RPMI7951 (cell line): ENCODE data around the gene TAF15. TPM values are rescaled to one million over a fixed set of nuclear protein-coding genes. Genes with fewer than 3 reads are reported as not detected.

ENCODE experiments used
- DNase-seq: peaks from one replicate; pipeline ENCODE4 v3.0.0-alpha.2; 2012; ENCODE audit warnings: low read depth
- total RNA-seq: library from RNA; depleted of rRNA; stranded (reverse); fragments of >200 nt; shearing (Covaris generic); gene quantifications from 2 replicates; pipeline ENCODE4 v1.2.3, GENCODE V29; 2014; rRNA removed

Gene TAF15
- 14.0 and 15.3 TPM in 2 replicates for total RNA-seq

DNA sequence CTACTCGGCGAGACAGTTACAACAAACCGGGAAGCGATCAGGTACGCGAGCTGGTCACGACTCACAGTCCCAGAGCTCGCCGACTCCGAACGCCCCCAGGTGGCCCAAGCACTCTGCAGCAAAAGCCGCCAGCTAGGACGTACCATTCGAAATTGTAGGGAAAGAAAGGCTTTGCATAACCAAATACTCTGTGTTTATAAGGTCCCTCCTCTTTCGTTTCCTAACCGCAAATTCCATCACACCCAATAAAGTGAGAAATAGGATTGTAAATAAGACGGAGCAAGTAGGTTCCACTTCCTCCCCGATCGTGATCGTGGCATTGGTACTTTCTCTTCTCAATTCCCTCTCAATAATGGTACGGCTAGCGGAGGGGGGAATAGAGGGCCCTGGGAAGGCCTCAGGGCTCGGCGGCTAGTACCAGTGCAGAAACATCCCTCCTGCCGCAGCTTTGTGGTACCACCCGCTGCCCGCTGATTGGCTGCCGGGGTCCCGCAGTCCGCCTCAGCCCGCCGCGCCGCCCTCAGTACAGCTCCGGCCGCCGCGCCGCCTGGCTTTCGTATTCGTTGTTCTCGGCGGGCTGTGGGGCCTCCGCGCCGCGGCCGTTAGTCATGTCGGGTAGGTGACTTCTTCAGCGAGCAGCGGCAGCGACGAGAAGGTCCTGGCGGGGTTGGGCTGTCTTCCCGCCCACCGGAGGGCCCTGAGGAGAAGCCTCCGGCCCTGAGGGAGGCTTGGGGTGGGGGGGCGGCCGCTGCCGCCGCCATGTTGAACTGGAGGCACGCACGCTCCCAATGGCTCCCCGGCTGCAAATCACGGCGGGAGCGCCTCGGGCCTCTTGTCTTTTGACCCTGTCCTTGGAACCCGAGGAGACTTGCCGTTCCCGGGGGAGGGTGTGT, at the start of gene TAF15:
Gene TAF15, plus strand, starts transcription at position 523 of the 893 bp plus-strand sequence. Its CDS starts 86 bp downstream, at position 609.
- DNase-seq: peak; percentile 98

DNA sequence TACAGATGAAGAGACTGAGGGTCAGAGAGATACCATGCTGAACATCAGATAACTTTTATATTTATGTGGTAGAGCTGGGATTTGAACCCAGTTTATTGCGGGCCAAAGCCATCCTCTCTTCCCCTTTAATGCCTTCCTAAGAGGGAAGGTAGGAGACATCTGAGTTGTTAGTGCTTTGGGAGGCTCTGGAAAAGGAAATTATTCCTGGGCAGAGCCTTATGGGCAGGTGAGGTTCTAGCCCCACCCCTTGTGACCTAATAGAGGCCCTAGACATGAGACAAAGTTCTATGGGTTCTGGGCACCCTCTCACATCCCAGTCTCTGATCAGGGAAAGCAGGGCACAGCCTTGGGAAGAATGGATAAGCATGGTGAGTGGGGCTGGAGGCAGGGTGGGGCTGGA, 48.7 kb upstream of the TAF15 start, which contains the start of gene C17orf50:
Gene C17orf50, plus strand, starts transcription at position 301 of the 400 bp plus-strand sequence. Its CDS starts 55 bp downstream, at position 356.
- no peak for DNase-seq

DNA sequence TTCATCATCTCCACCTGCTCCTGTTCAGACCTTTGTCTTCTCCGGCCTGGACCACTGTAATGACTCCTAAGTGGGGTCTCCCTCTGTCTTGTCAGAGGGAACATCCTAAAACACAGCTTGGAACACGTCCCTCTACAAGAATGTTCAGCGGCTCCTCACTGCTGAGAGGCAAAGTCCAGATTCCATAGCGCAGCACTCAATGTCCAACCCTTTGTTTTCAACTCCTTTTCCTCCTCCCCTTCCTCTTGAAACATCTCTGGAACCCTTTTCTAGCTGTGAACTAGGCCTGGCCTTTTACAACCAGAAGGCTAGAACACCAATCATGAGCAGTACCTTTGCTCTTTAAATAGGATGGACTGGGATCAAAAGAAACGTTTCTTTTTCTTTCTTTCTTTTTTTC, 47.7 kb upstream of the TAF15 start:
- no peak for DNase-seq

DNA sequence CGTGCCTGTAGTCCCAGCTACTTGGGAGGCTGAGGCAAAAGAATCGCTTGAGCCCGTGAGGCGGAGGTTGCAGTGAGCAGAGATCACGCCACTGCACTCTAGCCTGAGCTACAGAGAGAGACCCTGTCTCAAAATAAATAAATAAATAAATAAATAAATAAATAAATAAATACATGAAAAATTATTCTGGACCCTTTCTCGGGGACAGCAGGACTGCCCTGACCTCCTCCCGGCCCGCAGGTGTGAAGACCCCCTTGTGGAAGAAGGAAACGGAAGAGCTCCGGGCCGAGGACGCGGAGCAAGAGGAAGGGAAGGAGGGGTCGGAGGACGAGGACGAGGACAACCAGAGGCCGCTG, 45.5 kb upstream of the TAF15 start:
- no peak for DNase-seq

DNA sequence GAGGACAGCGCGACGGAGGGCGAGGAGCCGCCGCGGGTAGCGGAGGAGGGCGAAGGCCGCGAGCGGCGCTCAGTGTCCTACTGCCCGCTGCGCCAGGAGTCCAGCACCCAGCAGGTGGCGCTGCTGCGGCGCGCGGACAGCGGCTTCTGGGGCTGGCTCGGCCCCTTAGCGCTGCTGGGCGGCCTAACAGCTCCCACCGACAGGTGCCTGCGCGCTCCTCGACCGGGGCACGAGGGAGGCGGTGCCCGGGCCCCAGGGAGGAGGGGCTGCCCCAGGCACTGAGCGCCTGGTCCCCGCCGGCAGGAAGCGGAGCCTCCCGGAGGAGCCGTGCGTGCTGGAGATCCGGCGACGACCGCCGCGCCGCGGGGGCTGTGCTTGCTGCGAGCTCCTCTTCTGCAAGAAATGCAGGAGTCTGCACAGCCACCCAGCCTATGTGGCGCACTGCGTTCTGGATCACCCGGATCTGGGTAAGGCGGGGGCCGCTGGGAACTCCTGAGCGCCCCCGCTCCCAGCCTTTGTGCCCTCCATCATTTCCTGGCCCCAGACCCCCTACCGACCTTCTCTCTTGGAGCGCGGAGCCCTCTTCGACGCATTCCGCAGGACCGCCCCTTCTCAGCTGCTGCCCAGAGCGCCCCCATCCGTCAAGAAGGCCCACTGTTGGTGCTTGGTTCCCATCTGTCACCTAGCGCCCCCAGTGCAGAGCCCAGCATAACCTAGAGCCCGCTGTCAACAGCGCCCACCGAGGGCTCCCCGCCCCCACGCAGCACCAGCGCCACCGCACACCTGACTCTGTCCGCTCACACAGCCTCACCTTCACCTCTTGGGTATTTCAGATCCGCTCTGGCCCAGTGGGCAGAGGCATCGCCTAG, 44.9 kb upstream of the TAF15 start:
- DNase-seq: peak; percentile 74

DNA sequence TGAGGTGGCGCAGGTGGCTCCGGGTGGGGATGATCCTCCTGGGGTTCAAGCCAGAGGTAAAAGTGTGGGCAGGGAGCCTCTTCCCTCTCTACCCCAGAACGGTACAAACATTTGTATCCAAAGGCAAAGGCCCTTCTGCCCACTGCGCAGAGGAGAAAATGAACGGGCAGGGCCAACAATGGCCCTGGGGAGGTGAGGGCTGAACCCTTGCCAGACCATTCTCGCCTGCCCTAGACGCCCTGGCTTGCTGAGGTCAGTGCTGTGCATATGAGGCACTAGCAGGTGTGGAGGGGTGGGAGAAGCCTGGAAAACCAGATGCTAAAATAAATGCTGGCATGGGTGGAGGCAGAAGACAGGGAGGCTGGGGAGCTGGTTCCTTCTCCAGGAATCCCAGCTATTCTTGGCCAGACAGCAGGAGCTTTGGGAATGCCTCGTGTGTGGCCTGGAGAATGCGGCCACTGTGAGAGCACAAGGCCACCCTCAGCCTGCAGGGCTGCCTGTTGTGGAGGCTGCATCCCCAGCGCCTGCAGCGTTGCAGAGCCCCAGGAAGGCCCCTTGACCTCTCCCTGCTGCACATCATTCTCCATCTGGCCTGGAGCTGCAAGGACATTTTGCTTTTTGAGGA, 44.1 kb upstream of the TAF15 start:
- no peak for DNase-seq

DNA sequence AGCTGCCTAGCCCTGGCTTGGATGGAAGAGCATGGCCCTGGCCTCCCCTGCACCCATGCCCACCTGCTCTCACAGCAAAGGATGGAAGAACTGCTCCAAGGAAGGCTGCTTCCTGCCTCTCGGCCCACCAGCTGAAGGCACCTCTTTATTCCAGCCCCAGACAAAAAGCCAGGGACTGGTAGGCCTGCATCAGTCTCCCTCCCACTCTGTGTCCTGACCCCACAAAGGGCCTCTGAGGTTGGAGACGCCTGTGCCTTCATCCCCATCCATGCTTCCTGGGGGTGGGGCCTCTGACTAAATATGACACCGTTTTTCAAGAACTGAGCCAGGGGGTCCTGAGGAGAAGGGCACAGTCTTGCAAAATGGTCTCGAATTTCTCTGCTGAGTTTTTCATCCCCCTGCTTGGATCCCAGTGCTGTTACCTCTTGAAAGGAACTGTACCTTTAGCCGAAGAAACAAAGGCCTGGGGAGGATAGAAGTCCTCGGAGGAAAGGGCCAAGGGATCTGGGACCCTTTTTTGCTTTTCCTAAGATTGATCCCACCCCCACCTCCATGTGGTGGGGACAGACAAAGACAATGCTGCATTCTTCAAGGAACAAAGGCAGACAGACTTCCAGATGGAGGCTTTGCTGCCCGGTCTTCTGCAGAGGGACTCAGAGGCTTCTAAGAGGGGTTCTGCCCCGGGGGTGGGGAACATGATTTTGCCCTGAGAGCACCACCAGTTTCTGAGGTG, 43.4 kb upstream of the TAF15 start:
- DNase-seq: no peak

DNA sequence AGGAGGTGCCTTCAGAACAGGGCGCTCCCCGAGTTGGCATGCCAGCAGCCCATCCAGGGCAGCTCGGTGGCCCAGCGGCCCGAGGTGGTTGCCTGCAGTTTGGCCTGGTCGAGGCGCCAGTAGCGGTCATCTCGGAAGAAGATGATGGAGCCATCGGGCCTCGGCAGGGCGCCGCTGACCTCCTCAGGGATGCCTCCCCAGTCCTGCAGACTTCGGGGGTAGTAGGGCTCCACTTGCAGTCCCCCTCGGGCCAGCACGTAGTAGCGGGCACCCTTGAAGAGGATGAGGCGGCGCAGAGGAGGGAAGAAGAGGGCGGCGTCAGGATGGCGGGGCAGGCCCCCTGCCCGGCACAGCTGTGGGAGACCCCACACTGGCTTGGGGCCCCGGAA, 42.8 kb upstream of the TAF15 start:
- no peak for DNase-seq

DNA sequence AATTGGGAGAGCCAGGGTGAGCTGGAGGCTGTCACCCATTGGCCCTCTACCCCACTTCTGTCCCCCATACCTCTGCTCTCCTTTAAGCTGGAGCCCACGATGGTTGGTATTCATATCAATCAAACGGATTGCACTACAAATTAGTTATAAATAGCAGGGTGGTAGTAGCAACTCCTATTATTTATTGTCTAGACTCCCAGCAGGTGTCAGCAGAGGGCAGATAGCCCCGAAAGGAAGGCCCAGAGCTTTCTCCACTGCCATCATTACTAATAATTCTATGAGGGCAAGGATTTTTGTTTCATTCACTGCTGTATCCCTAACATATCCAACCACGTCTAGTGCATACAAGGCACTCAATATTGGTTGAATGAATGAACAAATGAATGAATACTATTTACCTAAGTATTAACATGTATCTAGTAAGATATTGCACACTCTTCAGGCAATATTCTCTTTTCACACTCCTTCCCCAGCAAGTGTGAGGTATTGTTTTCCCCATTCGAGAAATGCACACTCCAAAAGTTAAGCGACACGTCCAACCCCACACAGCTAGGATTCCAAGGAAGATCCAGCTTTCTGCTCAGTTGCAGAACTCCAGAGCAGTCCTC, 42.3 kb upstream of the TAF15 start:
- DNase-seq: no peak

DNA sequence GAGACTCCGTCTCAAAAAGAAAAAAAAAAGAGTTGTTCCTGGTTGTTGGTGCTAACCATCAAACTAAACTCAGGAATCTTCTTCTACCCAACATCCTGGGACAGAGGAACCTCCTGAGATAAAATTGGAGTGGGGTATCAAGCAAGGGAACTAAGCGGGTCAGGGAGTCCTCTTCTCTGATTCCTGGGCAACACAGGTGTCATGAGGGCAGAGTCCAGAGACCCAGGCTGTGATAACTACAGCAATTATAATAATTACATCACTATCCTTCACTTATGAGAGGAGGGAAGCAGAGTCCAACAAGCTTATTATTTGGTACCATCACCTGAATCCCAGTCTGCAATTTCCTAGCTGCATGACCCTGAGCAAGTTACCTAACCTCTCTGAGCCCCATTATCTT, 40.5 kb upstream of the TAF15 start:
- no peak for DNase-seq

DNA sequence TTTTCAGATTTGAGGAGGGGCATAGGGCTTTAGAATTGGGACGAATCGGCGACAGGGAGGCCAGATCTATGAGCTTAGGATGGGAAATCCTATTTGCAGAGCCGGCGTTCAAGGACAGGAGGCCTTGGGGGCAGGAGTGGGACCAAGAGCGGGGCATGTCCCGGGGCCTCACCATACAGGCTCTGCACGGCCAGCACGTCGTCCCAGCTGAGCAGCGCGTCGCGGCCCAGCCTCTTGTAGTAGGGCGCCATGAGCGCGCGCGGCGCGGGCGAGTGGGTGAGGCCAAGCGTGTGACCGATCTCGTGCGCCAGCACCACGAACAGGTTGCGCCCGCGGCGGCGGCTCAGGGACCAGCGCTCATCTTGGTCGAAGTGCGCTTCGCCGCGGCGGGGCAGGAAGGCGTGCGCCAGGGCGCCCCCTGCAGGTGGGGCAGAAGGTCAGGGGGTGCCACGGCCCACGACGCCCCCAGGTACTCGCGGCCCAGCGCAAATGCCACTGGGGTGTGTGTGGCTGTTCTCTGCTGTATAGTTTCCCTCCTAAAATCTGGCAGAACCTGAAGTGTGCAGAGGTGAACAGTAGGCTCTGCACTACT, 39.3 kb upstream of the TAF15 start:
- no peak for DNase-seq

DNA sequence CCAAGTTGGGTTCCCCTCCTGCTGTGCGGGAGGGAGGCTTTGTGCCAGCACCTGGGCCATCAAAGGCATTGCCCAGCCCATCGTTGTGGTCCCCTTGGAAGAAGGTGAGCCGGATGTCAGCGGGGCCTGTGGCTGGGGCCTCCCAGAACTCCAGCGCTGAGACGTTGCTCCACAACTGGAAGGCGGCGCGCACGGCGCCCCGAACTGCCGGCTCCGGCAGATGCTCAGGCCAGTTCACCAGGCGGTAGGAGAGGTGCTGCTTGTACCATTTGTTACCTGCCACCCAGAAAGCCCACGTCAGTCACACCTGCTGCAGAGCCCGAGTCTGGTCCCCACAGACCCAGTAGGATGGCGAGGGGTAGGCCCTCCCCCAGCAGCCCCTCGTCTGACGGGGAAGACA, 36.2 kb upstream of the TAF15 start:
- no peak for DNase-seq

DNA sequence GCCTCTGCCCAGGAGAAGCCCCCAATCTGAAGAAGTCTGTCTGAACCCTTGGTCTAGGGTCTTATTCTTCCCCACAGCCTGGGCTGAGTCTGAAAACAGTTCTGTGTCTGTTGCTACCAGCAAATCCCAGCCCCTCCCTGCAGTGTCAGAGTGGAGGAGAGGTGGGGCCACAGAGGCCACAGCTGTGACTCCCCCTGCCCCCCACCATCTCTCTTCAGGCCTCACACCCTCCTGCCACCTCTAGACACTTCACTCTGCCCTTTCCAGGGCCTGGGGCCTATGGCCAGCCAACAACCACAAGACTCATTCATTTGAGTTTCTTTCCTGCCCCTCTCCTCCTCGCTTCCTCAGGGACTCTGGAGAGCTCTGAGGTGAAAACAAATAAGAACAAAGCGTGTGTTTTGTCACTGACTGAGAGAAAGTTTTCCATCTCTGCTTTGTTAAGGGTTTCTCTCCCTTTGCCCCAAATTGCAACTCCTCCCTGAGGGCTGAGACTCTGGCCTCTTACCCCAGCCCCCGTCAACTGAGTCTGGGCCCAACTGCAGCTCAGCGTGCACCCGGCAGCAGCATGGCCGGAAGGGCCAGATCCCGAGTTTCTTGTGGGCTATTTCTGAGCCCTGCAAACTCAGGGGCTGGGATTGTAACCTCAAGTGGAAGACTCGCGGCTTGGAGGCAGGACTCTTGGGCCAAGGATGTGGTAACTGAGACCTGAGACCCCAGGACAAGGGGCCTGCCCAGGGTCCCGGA, 35.4 kb upstream of the TAF15 start:
- DNase-seq: no peak

DNA sequence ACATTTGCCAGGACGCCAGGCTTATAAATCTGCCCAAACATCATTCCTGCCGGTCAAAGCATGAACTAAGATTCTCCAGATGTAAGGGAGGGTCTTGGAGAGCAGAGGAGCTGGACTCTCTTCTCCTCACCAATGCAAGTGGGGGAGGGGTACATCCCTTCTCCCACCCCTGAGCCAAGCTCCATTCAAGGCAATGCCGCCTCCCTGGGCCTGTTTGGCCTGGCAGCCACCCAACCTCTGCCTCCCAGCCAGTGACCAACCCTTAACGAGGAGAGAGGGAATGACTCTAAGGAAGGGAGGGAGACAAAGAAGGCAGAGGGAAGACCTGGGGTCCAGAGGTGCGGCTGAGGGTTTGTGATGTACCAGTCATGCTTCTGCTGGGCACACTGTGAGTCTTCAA, 34.8 kb upstream of the TAF15 start:
- DNase-seq: no peak

DNA sequence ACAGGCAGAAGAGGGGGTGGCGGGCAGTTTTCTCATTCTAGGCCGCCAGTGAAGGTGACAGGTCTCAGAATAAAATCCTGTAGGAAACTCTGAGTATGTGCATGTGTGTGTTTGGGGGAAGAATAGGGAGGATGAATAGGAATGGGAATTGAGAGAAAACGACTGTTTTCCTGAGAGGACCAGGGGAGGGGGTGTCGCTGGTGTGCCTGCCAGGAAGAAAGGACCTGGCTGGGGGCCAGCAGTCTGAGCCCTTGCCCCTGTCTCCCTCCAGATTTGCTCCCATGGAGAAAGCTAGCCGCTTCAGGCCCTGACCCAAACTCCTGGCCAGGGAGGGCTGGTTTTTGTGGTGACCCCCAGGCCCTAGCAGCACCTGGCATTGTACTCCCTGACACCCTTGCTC, 34.2 kb upstream of the TAF15 start:
- no peak for DNase-seq

DNA sequence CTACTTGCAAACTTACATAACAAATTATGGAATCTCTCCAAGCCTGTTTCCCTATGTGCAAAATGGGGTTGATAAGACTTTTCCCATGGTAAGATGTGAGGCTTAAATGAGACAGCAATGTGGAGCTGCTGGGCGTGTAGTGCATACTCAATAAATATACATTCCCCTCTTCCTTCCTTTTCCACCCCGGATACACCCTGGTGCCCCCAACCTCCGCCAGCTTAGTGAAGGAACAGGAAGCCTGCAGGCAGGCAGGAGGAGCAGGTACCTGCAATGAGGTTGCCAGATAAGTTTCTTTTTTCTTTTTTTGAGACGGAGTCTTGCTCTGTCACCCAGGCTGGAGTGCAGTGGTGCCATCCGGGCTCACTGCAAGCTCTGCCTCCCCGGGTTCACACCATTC, 33.7 kb upstream of the TAF15 start:
- DNase-seq: no peak

DNA sequence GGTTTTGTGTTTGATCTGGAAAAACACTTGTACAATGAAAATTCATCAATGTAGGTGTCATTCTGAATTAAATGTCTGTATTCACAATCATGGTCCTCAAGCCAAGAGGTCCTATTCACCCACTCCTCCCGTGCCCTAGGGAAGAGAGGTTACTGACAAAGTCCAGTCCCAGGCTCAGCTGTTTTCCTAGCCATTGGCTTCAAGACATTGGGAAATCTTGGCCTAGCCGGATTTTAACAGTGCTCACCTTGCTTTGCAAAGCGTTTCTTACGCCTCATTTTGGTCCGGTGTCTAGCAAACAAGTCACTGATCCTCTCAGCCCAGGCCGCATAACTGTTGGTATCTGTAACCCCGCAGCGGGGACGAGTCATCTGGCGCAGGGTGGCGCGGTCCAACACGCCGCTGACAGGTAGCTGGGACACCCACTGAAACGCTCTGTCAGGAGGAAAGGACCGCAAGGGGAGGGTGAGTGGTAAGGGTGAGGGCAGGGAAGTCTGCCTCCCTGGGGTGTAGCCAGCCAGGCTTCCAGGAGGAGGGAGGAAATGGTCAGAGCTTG, 30.6 kb upstream of the TAF15 start:
- no peak for DNase-seq

DNA sequence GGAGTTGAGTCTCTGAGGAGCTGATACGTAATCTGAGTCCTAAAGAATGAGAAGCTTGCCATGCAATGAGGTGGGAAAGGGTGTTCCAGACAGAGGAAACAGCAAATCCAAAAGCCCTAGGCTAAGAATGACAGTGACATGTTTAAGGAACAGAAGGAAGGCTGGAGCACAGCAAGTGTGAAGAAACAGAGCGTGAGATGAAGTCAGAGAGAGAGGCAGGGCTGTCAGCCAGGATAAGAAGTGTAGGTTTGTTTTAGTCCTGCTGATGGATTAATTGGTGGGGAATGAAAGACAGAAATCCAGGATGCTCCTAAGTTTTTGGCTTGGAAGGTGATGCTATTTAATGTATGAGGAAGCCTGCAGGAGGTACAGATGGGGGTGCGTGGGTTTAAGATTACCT, 28.3 kb upstream of the TAF15 start:
- DNase-seq: no peak

DNA sequence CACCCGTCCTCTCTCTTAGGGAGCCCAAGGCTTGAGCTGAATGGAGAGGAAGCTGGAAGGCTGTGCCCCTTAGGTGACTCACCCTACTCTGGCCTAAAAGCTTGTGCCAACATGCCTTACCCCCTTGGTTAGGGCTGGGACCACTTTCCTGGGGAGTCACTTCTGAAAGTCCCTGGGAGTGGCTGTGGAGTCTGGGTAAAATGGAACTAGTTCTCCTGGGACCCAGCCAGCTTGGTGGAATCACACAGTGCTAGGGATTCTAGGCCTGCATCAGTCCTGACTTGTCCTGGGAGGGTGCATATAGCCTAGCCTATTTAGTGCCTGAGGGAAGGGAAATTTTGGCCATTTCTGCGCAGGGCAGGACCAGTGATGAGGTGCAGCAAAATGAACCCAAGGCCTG, 24.4 kb upstream of the TAF15 start:
- DNase-seq: no peak

DNA sequence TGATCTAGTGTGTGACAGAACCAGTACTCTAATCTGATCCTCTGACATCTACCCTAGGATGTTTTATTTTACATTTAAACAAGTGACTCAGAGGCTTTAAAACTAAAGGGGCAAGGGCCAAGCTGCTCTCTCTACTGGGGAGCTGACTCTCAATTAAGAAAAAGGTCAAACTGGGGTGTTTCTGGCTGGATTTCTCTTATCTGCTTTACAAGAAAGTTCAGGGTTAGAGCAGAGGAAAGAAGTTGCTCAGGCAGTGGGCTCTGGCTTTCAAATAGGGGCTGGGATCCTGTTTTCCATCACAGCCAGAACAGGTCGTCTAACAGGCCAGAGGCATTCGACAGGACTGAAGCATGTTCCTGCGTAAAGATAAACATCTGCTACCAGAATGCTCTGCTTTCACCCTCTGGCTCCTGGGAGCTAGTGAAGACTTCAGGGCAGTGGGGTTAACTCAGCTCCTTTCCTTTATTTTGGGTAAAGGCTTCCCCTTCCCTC, 22.3 kb upstream of the TAF15 start:
- DNase-seq: no peak
